Activated CD8-positive, alpha-beta memory T cell treated with anti-CD3 and anti-CD28 coated beads for 36 hours (primary cell): ENCODE data around the gene GNMT. TPM values are rescaled to one million over a fixed set of nuclear protein-coding genes. Genes with fewer than 3 reads are reported as not detected.
"Not testable (repeated sequence)": the region's sequence is repeated elsewhere in the genome, so short reads cannot be mapped to it uniquely, and the experiment has no call there.

Experiments
- CTCF ChIA-PET: fragments of 350-600 bp; sonication (Branson Sonifier 250); formaldehyde crosslinking; loops from one replicate; lab custom pipeline; 2021; ENCODE audit warnings: antibody characterized with exemption; lab: Charles Lee
- POLR2A ChIA-PET: fragments of 350-600 bp; sonication (Branson Sonifier 250); formaldehyde crosslinking; loops from one replicate; lab custom pipeline; 2021; ENCODE audit warnings: antibody characterized with exemption; lab: Charles Lee
- total RNA-seq, 2 experiments: library from RNA; stranded (reverse); gene quantifications; one replicate each; pipeline ENCODE4 v1.2.3, GENCODE V29; 2021

GNMT gene
- total RNA-seq, 2 experiments from 2014 or later, result 0.23 to 0.59 TPM

DNA sequence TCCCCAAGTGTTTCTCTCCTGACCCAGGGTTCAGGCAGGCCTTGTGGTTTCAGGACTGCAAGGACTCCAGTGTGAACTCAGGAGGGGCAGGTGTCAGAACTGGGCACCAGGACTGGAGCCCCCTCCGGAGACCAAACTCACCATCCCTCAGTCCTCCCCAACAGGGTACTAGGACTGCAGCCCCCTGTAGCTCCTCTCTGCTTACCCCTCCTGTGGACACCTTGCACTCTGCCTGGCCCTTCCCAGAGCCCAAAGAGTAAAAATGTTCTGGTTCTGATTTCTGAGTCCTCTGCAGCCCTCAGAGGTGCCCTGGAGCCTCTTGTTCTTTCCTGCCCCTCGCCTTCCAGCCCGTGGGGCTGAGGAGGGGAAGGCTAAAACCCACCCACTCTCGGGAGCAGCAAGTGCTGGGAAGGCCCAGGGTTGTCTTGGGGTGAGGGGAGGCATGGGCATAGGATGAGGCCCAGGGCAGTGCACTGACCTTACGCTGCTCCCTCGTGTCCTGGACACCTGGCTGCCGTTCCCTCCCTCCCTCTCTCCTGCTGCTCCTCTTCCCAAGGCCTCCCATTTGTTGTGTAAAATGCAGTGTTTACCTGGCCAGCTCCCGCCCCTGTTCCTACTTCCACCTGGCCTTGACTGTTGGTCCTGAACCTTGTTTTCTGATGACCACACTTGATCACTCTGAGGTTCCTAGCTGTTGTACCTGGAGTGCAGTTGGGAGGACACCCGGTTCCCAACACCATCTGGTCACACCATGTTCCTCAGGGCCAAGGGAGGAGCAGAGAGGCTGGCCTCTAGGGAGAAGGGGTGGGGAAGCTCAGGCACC, 21.4 kb upstream of the GNMT start:
- CTCF ChIA-PET, result no interaction called here
- POLR2A ChIA-PET, result no interaction called here

DNA sequence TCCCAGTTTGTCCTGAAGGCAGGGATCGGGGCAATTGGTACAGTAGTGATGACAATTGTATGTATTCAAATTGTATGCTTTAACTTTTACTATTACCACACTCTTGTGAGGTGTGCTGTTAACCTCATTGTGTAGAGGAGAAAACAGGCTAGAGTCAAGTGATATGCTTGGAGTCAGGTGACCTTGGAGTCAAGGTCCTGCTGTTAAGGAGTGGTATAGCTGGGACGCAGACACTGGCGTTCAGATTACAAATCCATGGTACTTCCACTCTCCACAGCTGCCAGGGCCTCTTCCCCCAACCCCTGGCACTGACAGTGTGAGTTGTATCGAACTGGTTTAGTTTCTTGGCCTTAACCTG, 20.8 kb upstream of the GNMT start:
- ChIA-PET CTCF (no interaction called here), POLR2A (no interaction called here)

DNA sequence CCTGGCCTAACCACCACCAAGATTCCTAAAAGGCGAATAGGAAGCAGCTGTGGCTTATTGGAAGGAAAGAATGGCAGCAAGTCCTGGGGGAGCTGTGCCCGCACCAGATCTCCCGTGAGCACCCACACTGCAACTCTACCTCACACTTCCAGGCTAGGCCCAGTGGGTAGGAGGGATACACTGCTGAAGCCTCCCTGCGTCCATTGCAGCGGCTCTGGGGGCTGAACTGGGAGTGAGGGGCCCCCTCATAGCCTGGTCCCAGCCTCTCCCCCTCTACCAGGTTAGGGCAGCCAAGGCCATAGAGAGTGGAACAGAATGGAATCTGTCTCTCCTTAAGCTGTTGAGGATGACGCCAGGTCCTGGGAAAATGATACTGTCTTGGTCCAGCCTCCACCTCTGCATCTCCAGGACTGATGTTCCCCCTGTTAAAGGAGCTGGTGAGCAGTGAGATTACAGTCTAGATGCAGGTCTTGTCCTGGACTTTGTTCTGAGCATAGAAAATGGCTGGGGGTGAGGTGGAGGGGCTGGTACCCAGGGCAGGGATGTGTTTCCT, 20.0 kb upstream of the GNMT start:
- CTCF ChIA-PET, result interaction anchor here (0.7 kb wide), 1 partner anchor 901 kb away, joined by 3 read pairs; no protein-coding TSS in a partner anchor
- POLR2A ChIA-PET, result interaction anchor here (0.6 kb wide), 1 partner anchor 11 kb away, joined by 7 read pairs; the partner anchor contains the start of gene CNPY3

DNA sequence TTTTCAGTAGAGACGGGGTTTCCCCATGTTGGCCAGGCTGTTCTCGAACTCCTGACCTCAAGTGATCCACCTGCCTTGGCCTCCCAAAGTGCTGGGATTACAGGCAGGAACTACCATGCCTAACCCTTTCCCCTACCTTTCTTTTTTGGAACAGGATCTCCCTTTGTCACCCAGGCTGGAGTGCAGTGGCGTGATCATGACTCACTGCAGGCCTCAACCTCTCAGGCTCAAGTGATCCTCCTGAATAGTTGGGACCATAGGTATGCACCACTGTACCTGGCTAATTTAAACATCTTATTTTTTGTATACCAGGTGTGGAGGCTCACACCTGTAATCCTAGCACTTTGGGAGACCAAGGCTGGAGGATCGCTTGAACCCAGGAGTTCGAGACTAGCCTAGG, 19.2 kb upstream of the GNMT start:
- POLR2A ChIA-PET, CTCF ChIA-PET: not testable (repeated sequence)

DNA sequence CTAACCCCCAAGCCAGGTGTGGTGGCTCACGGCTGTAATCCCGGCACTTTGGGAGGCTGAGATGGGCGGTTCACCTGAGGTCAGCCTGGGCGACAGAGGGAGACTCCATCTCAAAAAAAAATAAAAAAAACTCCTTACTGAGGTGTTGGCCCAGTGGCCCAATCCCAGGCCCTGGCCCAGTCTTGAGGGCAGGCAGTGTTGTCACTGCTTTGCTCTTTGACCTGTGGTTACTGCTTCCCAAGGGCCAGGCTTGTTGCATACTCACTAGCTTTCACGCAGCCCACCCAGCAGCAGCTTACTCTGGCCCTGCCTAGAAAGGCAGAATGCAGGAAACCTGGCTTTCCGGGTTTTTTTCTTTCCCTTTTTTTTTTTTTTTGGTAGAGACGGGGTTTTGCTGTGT, 18.1 kb upstream of the GNMT start:
- ChIA-PET CTCF (no interaction called here), POLR2A (no interaction called here)

DNA sequence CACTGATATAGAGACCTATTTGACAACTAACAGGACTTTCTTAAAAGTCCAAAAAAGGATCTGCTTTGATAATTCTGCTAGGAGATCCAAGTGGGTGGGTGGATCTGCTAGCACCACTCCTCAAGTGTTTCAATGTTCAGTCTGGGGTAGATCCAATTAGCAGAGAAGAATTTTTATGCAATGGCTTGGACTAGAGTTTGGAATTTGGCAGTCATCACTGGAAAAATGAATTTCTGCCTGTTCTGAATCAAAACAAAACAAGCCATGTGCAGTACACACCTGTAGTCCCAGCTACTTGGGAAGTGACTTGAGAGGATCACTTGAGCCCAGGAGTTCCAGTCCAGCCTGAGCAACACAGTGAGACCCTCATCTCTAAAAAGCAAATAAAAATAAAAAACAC, 12.6 kb upstream of the GNMT start:
- POLR2A ChIA-PET, result no interaction called here

DNA sequence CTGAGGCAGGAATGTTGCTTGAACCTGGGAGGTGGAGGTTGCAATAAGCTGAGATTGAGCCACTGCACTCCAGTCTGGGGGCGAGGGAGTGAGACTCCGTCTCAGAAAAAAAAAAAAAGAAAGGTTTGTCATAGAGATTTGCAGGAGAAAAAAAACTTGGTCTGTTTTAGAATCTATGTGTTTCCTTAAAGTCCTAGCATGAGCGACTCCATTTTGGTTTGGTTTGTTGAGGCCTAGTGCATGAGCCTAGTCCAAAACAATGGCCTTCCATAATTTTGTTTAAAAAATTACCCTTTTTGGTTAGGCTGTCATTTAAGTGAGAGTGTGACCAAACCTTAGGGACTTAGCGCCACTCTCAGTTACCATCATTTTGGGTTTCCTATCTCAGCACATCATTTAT, 8.2 kb upstream of the GNMT start:
- POLR2A ChIA-PET, result interaction anchor here (0.7 kb wide), 1 partner anchor 15 kb away, joined by 4 read pairs; no protein-coding TSS in a partner anchor
- CTCF ChIA-PET, result interaction anchor here (0.7 kb wide), 1 partner anchor 12 kb away, joined by 3 read pairs; no protein-coding TSS in a partner anchor

More for the DNA sequence above, 12.6 kb upstream of the GNMT start:
- CTCF ChIA-PET, result no interaction called here

- POLR2A ChIA-PET, CTCF ChIA-PET: not testable (repeated sequence)
These were observed 6.1 kb upstream of the GNMT start for GRCh38 chr6:42954405-42954804.

GRCh38 chr6:42958125-42958524, 2.4 kb upstream of the GNMT start:
- POLR2A ChIA-PET, result no interaction called here
- CTCF ChIA-PET, result no interaction called here

- POLR2A ChIA-PET, result interaction anchor here (0.5 kb wide), 1 partner anchor 22 kb away, joined by 3 read pairs; no protein-coding TSS in a partner anchor
- CTCF ChIA-PET, result interaction anchor here (0.9 to 1.2 kb wide), 2 partner anchors 15 to 33 kb away, joined by 3 read pairs; no protein-coding TSS in a partner anchor
These were observed 674 bp upstream of the GNMT start for GRCh38 chr6:42959917-42960242.

DNA sequence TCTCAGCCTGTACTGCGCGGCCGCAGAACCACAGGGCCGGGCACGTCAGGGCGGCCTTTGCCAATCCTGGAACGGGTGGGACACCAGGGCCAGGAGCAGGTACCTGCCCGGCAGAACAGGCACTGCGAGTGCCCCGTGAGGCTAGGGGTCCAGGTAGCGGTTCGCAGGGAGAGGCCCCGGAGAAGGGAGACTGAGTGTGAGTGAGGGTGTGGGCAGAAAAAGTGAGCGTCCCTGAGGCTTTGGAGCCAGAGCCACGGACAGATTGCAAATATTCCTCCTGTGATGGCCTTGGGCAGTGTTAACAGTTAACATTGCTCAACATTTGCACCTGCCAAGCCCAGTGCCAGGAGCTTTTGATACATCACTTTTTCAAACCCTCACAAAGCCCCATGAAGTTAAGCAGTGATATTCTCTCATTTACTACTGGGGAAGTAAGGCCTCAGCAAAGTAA, 491 bp downstream of the GNMT start:
- CTCF ChIA-PET, result no interaction called here
- POLR2A ChIA-PET, result interaction anchor here (0.5 to 0.7 kb wide), 2 partner anchors 10 to 254 kb away, joined by 3 to 5 read pairs; no protein-coding TSS in a partner anchor

GRCh38 chr6:42962096-42962495, 1.5 kb downstream of the GNMT start:
- CTCF ChIA-PET, result interaction anchor here (0.6 to 1.2 kb wide), 2 partner anchors 182 to 400 kb away, joined by 4 to 5 read pairs; no protein-coding TSS in a partner anchor
- POLR2A ChIA-PET, result interaction anchor here (0.7 kb wide), 2 partner anchors 9 to 58 kb away, joined by 3 to 4 read pairs; no protein-coding TSS in a partner anchor

DNA sequence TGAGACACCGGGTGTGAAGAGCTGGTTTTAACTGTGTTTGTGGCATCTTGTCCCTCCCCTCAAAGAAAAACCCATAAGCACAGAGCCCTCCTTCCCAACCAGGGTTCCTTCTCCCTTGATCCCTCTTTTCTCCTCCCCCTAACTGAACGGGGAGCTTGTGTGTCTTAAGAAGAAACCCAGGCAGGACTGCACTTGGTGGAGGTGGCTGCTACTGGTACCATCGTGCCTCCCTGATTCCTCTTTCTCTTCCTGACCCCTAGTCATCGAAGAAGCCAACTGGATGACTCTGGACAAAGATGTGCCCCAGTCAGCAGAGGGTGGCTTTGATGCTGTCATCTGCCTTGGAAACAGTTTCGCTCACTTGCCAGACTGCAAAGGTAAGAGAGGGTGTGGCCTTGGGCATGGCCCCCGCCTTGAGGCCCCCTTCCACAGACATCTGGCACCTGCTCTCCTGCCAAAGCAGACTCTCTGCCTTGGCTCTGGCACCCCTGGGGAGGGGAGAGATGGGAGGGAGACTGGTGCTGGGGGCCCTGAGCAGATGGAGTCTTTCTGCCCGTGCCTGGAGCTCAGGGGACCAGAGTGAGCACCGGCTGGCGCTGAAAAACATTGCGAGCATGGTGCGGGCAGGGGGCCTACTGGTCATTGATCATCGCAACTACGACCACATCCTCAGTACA, 2.1 kb downstream of the GNMT start:
- ChIA-PET CTCF (interaction anchor here (1.2 kb wide), 1 partner anchor 181 kb away, joined by 5 read pairs; no protein-coding TSS in a partner anchor), POLR2A (no interaction called here)

DNA sequence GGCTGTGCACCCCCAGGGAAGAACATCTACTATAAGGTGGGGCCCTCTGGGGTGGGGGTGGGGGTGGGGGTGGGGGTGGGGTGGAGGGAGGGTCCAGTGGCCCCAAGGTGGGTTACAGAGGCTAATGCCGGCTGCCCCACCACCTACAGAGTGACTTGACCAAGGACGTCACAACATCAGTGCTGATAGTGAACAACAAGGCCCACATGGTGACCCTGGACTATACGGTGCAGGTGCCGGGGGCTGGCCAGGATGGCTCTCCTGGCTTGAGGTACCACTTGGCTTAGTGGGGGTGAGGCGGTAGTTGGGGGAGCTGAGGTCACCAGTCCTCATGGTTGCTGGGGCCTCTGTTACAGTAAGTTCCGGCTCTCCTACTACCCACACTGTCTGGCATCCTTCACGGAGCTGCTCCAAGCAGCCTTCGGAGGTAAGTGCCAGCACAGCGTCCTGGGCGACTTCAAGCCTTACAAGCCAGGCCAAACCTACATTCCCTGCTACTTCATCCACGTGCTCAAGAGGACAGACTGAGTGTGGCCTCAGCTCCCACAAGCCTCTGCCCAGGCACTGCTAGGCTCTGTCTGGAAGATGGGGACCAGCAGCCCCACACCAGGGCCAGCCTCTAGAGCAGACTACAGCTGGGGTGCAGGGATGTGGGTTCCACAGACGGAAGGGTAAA, 2.8 kb downstream of the GNMT start:
- CTCF ChIA-PET, result interaction anchor here (1.2 kb wide), 1 partner anchor 180 kb away, joined by 5 read pairs; no protein-coding TSS in a partner anchor
- POLR2A ChIA-PET, result no interaction called here

- POLR2A ChIA-PET, result interaction anchor here (0.5 kb wide), 1 partner anchor 51 kb away, joined by 3 read pairs; no protein-coding TSS in a partner anchor
- CTCF ChIA-PET, result interaction anchor here (0.5 kb wide), 1 partner anchor 12 kb away, joined by 3 read pairs; no protein-coding TSS in a partner anchor
These were observed 3.5 kb downstream of the GNMT start for GRCh38 chr6:42963855-42964605.

GRCh38 chr6:42966571-42966970, 6.0 kb downstream of the GNMT start:
- ChIA-PET CTCF (no interaction called here), POLR2A (no interaction called here)

- ChIA-PET CTCF (interaction anchor here (0.5 kb wide), 1 partner anchor 197 kb away, joined by 3 read pairs; no protein-coding TSS in a partner anchor), POLR2A (no interaction called here)
These were observed 6.7 kb downstream of the GNMT start for GRCh38 chr6:42967228-42967627.

DNA sequence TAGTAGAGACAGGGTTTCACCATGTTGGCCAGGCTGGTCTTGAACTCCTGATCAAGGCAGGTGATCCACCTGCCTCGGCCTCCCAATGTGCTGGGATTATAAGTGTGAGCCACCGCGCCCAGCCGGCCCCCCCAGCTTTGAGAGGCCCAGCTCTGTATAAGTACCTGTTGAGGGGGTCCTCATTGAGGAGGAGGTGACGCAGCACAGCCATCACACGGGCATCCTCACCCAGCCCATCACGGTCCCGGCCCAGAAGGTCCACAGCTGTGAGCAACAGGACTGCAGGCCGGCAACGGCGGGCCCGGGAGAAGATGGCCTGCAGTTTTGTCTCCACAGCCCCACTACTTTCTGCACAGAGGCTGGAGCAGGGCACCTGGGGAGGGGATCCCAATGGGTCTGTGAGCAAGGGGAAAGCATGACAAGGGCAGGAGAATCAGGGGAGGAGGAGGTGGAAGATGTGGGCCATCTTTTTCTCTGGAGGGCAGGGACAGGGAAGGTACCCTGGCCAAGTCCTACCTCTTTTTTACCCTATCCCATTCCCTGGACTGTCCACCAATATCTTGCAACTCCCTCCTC, 7.7 kb downstream of the GNMT start:
- CTCF ChIA-PET, result no interaction called here

More for the DNA sequence above, 7.7 kb downstream of the GNMT start:
- POLR2A ChIA-PET, result no interaction called here
